Measurements from ENCODE around the gene USP44.

- TF ChIP-seq CTCF (IDR thresholded peaks at IDR 0.05) (no peak), POLR2A (IDR thresholded peaks at IDR 0.05) (no peak)
Observed at GRCh38 chr12:95538006-95538405, 13.3 kb downstream of the USP44 start.

Data from heart left ventricle (tissue), 13 donors.